GM18499 (cell line): ENCODE data around the gene SECTM1.

Experiments
- ATAC-seq: cut with Tn5 transposase; IDR thresholded peaks from one replicate; pipeline ENCODE4 v1.9.1; 2021; ENCODE audit warnings: moderate number of reproducible peaks; ENCODE audit not compliant: insufficient read depth, unreplicated experiment

The SECTM1 gene

GRCh38 chr17:82330322-82331239 is 3.0 kb downstream of the SECTM1 start:
- no peak for ATAC-seq

- no peak for ATAC-seq
Observed at GRCh38 chr17:82329683-82330321, 3.8 kb downstream of the SECTM1 start.

- ATAC-seq, result no peak
Observed at GRCh38 chr17:82328994-82329507, 4.5 kb downstream of the SECTM1 start.

- ATAC-seq, result no peak
Observed at GRCh38 chr17:82328141-82328993, 5.2 kb downstream of the SECTM1 start.

- ATAC-seq, result no peak
Observed at GRCh38 chr17:82327757-82328140, 5.8 kb downstream of the SECTM1 start.

GRCh38 chr17:82327289-82327688 is 6.3 kb downstream of the SECTM1 start:
- no peak for ATAC-seq

GRCh38 chr17:82325286-82326180 is 8.0 kb downstream of the SECTM1 start:
- ATAC-seq, result no peak

GRCh38 chr17:82324566-82325285 is 8.8 kb downstream of the SECTM1 start:
- ATAC-seq, result no peak

- ATAC-seq, result no peak
Observed at GRCh38 chr17:82323514-82324234, 9.9 kb downstream of the SECTM1 start.

GRCh38 chr17:82322526-82323453 is 10.8 kb downstream of the SECTM1 start:
- no peak for ATAC-seq

- ATAC-seq, result no peak
Observed at GRCh38 chr17:82321947-82322466, 11.6 kb downstream of the SECTM1 start.

- no peak for ATAC-seq
Observed at GRCh38 chr17:82320956-82321927, 12.3 kb downstream of the SECTM1 start.

- no peak for ATAC-seq
Observed at GRCh38 chr17:82320140-82320840, 13.3 kb downstream of the SECTM1 start.

- ATAC-seq, result no peak
Observed at GRCh38 chr17:82319619-82320062, 13.9 kb downstream of the SECTM1 start.
